ENCODE results near the gene WDR37.

GRCh38 chr10:1120801-1121211, 64.6 kb downstream of the WDR37 start:
- TF ChIP-seq CTCF (optimal IDR thresholded peaks at IDR 0.05 in 1 of 3, IDR thresholded peaks at IDR 0.05 in 1 of 3, conservative IDR thresholded peaks at IDR 0.05 in 1 of 3; ENCODE audit: extremely low read depth in 1 of 3, insufficient read depth in 2 of 3, low read length in 3 of 3), result no peak
- TF ChIP-seq EZH2 (IDR thresholded peaks at IDR 0.05; ENCODE audit: low read length), result no peak
